Mononuclear cell (primary cell): ENCODE results near the gene VAMP5. TPM values are rescaled to one million over a fixed set of nuclear protein-coding genes. Genes with fewer than 3 reads are reported as not detected.
"Not testable (repeated sequence)": the region's sequence is repeated elsewhere in the genome, so short reads cannot be mapped to it uniquely, and the experiment has no call there.

Experiments
- H3K27me3 ChIP-seq: 2 replicates; pipeline ENCODE4 v1.6.0; 2011; ENCODE audit warnings: low read length, control low read depth; ENCODE audit not compliant: insufficient read depth
- H3K4me1 ChIP-seq: 2 replicates; pipeline ENCODE4 v1.5.1; 2011; ENCODE audit warnings: mild to moderate bottlenecking, low read length, control low read depth; ENCODE audit not compliant: insufficient read depth
- H3K4me3 ChIP-seq: 2 replicates; pipeline ENCODE4 v1.5.1; 2011; ENCODE audit warnings: mild to moderate bottlenecking, low read length, moderate library complexity
- H3K9me3 ChIP-seq: 2 replicates; pipeline ENCODE4 v1.5.1; 2011; ENCODE audit warnings: low read depth, mild to moderate bottlenecking, control low read depth, low read length
- total RNA-seq: library from RNA; depleted of rRNA; stranded (reverse); fragments of >200 nt; gene quantifications from one replicate; pipeline ENCODE4 v1.2.3, GENCODE V29; 2012

The VAMP5 gene
- total RNA-seq, 1 donor = 8.9 TPM

DNA sequence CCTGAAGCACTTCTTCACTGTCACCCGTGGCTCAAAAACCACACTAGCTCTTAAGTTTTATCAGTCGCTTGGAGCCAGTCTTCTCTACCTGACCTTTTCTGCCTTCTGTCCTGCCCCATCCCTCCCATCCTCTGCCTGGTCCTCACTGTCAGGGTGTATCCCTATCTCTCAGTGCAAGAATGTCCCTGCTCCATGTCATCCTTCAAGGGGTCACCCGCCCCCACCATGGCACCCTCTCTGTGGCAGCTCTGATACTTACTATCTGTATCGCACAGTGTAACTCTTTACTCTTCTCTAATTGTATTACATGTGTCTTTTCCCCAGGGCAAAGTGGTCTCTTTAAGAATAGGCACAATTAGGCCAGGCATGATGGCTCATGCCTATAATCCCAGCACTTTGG, 4.4 kb downstream of the VAMP5 start:
- Histone ChIP-seq H3K27me3 (no peaks in the 10 kb centered on the region), H3K9me3 (no peaks in the 10 kb centered on the region), H3K4me3 (no peak overlapping the region), H3K4me1 (peaks cover 83% of the 10 kb centered on the region)

DNA sequence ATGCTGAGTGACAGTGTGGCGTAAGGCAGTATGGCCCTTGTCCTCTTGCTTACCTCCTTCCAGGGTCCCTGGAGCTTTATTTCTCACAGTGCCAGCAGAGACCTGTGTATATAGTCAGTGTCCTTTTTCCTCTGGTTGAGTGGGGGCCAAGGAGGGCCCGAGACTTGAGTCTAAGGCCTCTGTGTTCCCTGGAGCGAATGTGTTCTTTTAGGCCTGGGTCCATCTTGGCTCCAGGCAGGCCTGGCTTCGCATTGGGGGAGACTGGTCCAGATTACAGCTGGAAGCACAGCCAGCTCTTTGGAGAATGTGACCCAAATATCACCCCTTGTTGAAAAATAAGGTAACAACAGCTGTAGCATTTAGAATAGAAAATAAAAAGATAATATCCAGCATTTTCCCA, 5.0 kb downstream of the VAMP5 start:
- H3K4me1 ChIP-seq = peaks cover 82% of the 10 kb centered on the region

GRCh38 chr2:85589982-85590791, 6.0 kb downstream of the VAMP5 start:
- Histone ChIP-seq H3K27me3 (no peaks in the 10 kb centered on the region), H3K4me3 (no peak overlapping the region), H3K9me3 (no peaks in the 10 kb centered on the region), H3K4me1 (peaks cover 82% of the 10 kb centered on the region)

More for the DNA sequence above, 5.0 kb downstream of the VAMP5 start:
- Histone ChIP-seq H3K27me3 (no peaks in the 10 kb centered on the region), H3K4me3 (no peak overlapping the region), H3K9me3 (no peaks in the 10 kb centered on the region)

- H3K27me3 ChIP-seq = no peaks in the 10 kb centered on the region
- H3K4me3 ChIP-seq = no peak overlapping the region
Measured at GRCh38 chr2:85590950-85591349, 6.7 kb downstream of the VAMP5 start.

GRCh38 chr2:85591563-85591962, 7.3 kb downstream of the VAMP5 start:
- no peaks in the 10 kb centered on the region for H3K27me3 ChIP-seq
- H3K4me3 ChIP-seq = no peak overlapping the region
- H3K4me1 ChIP-seq = peaks cover 76% of the 10 kb centered on the region
- no peaks in the 10 kb centered on the region for H3K9me3 ChIP-seq

More at GRCh38 chr2:85590950-85591349, 6.7 kb downstream of the VAMP5 start:
- peaks cover 76% of the 10 kb centered on the region for H3K4me1 ChIP-seq
- no peaks in the 10 kb centered on the region for H3K9me3 ChIP-seq

GRCh38 chr2:85592299-85592698, 8.1 kb downstream of the VAMP5 start:
- not testable (repeated sequence) for H3K9me3 ChIP-seq, H3K4me3 ChIP-seq, H3K27me3 ChIP-seq
- peaks cover 76% of the 10 kb centered on the region for H3K4me1 ChIP-seq

DNA sequence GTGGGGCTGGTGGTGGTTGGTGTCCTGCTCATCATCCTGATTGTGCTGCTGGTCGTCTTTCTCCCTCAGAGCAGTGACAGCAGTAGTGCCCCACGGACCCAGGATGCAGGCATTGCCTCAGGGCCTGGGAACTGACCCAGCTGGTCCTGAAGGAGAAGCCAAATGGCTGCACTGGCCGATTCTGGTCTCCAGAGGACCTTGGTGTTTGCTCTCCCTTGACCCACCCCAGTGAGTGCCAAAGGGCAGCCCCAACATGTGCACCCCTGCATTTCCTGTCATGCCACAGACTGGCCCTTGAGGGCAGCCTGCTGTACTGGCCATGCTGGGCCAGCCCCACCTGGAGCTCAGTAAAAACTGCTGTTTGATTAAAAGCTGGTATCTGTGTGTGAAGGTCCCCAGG, 8.8 kb downstream of the VAMP5 start:
- Histone ChIP-seq H3K4me1 (peaks cover 69% of the 10 kb centered on the region), H3K27me3 (no peaks in the 10 kb centered on the region), H3K4me3 (no peak overlapping the region), H3K9me3 (no peaks in the 10 kb centered on the region)

DNA sequence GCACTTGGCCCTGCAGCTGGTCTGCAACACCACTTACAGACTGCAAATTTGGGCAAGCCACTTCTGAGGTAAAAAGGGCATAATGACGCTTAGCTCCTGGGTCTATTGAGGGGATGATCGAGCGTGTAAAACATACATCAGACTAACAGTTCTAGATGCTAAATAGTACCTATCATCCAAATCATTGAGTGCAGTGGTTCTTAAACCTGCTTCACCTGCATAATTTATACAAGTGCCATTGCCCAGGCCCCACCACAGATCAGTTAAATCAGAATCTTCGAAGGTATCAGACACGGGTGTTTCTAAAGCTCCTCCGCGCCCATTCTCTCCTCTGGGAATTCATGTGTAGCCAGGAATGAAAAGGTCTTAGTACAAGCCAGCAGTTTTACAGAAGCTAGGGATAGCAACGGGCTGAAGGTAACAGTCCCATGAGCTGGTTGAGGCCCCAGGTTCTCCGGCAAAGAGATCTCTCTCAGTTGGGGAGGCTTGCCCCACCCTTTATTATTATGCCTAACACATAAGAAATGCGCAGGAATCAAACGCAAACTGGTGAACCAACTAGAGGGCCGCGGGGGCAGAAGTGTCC, 10.6 kb downstream of the VAMP5 start:
- Histone ChIP-seq H3K4me3 (peak overlapping the region; percentile 97), H3K4me1 (peaks cover 55% of the 10 kb centered on the region), H3K9me3 (no peaks in the 10 kb centered on the region), H3K27me3 (no peaks in the 10 kb centered on the region)

DNA sequence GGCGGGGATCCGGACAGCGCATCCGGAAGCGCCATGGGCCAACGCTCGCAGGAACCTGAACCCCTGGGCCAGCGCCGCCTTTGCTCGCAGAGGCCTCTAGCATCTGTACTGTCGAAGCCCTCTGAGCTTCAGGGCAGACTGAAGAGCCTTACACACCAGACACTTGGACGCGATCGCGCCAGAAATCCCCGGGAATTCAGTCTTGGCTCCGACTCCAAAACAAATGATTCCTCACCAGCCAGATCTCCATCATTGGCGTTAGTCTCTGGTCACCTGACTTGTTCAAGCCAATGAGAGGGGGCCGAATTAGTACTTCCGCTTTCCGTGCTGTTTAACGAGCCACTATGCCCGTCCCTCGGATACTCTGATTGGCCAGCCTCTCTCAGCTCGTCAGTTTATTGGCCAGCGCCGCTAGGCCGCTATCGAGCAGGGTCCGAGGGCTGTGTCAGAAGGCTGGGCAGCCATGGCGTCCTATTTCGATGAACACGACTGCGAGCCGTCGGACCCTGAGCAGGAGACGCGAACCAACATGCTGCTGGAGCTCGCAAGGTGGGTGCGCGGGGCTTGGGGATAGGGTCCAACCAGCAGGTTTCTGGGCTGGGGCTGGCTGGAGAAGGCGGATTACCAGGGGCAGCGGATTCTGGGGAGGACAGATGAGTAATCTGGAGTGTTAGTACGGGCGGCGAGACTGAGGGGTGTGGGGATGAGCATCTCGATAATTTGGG, 11.2 kb downstream of the VAMP5 start, which contains the start of gene RNF181:
RNF181 (plus strand) TSS at position 445 of the 725 bp plus-strand sequence; CDS start at position 464, 19 bp downstream.
- no peaks in the 10 kb centered on the region for H3K27me3 ChIP-seq
- H3K4me3 ChIP-seq = peak within 1 kb of the TSS; percentile 97
- H3K9me3 ChIP-seq = no peaks in the 10 kb centered on the region
- peaks cover 49% of the 10 kb centered on the region for H3K4me1 ChIP-seq

GRCh38 chr2:85596026-85596333, 11.7 kb downstream of the VAMP5 start:
- H3K4me3 ChIP-seq = peak overlapping the region; percentile 97
- H3K27me3 ChIP-seq = no peaks in the 10 kb centered on the region

DNA sequence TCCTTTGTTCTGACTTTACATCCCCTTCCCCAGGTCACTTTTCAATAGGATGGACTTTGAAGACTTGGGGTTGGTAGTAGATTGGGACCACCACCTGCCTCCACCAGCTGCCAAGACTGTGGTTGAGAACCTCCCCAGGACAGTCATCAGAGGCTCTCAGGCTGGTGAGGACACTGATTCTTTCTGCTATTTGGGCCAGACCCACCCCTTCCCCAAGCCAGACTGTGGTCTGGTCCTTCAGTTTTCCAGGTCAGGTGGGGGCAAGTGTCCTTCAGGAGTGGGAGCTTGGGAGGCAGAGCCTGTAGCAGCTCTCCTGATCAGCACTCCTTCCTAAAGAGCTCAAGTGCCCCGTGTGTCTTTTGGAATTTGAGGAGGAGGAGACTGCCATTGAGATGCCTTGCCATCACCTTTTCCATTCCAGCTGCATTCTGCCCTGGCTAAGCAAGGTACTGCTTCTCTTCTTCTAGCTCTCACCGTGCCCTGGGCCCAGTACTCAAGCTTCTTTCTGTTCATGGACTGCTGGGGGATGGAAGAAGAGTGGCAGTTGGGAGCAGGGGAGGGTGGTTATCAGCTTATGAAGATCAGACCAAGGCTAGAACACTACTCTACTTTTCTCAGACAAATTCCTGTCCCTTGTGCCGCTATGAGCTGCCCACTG, 12.4 kb downstream of the VAMP5 start:
- H3K9me3 ChIP-seq = no peaks in the 10 kb centered on the region
- H3K27me3 ChIP-seq = no peaks in the 10 kb centered on the region
- H3K4me3 ChIP-seq = peak overlapping the region; percentile 97
- peaks cover 38% of the 10 kb centered on the region for H3K4me1 ChIP-seq

More at GRCh38 chr2:85596026-85596333, 11.7 kb downstream of the VAMP5 start:
- no peaks in the 10 kb centered on the region for H3K9me3 ChIP-seq
- H3K4me1 ChIP-seq = peaks cover 44% of the 10 kb centered on the region

DNA sequence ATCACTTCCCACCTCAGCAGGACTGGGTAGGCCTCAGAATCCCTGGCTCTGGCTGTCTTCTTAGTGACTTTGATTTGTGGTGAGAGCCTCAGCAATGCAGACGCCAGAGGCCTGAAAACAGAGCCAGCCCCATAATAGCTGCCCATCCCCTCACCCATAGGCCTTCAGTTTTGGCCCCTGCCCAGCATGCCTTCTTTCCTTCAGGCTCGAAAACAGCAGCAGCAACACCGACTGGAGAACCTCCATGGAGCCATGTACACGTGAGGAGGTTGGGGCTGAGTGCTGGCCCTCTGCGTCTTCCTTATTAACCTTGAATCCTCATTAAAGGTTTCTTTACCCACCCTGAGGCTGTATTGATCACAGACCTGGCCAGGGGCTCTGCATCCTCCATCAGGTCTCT, 13.0 kb downstream of the VAMP5 start:
- peaks cover 39% of the 10 kb centered on the region for H3K4me1 ChIP-seq
- H3K27me3 ChIP-seq = no peaks in the 10 kb centered on the region
- no peak overlapping the region for H3K4me3 ChIP-seq

DNA sequence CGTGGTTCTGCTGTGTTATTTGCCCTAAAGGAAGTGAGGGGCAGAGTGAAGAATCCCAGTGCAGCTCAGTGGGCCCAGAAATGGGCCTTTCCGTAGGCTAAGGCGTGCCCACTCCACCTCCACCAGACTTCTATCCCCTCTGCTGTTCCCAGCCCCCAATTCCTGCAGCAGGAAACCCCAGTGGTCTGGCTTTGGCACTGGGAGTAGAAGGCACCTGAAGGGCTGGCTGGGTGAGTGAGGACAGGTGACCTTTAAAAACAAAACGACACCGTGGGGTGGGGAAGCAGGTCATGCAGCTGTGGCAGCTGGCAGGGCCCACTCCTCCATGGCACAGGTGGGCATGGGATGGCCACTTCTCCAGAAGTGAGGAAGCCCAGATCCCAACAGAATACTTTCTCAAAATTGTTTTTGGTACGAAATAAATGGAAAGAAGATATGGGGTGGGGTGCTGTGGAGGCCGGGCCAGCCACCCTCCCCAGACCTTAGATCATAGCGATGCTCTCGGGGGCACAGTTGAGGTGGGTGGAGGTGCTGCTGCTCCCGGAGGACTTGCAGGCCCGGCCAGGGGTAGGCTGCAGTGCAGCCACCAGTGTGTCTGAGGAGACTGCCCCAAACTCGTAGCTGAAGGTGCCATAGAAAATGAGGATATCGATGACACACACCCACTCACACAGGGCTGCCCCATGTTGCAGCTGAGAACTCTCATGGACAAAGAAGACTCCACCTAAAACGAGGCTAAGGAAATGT, 14.5 kb downstream of the VAMP5 start:
- Histone ChIP-seq H3K9me3 (no peaks in the 10 kb centered on the region), H3K27me3 (no peaks in the 10 kb centered on the region), H3K4me1 (peaks cover 50% of the 10 kb centered on the region), H3K4me3 (no peak overlapping the region)

More for the DNA sequence above, 13.0 kb downstream of the VAMP5 start:
- no peaks in the 10 kb centered on the region for H3K9me3 ChIP-seq

DNA sequence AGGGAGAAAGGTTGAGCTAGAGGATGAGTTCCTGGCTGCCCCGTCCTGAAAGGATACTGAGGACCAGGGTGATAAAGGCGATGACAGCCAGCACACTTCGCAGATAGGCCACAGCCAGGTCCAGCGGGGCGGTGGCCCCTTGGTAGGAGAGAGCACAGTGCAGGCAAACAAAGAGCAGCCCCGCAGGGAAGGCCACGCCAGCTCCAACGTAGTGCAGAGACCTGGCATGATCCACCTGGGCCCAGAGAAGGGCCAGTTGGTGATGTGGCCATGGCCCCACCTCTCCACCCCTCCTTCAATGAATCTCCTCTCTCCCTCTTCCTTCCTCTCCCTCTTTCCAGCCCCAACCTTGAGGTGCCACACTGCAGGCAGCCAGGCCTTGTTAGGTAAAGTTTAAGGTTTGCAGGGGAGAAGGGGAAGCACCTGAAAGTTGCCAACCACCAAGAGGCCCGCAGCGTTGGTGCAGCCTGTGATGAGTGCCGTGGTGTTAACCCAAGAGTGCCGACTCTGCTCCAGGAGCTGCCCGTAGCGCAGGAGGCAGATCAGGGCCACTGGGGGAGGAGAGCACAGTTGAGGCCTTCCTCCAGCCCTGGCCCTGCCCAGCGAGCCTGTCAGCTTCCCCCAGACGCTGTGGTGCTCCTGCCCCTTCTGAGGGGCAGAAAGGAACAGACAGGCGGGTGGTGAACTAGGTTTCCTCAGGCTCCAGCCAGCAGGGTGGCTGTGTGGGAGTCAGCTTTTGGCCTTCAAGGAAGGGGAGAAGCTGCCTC, 15.4 kb downstream of the VAMP5 start:
- no peak overlapping the region for H3K4me3 ChIP-seq
- no peaks in the 10 kb centered on the region for H3K9me3 ChIP-seq
- peaks cover 51% of the 10 kb centered on the region for H3K4me1 ChIP-seq
- no peaks in the 10 kb centered on the region for H3K27me3 ChIP-seq
